ENCODE measurements around the gene C19orf33. TPM values are rescaled to one million over a fixed set of nuclear protein-coding genes. Genes with fewer than 3 reads are reported as not detected.
A peak's percentile ranks its signal among the peaks of the same experiment; 100 is the strongest.

Gene C19orf33
- total RNA-seq, 4 donors from 2014 or later: 5.8 to 7.0 TPM; not detected in 2

DNA sequence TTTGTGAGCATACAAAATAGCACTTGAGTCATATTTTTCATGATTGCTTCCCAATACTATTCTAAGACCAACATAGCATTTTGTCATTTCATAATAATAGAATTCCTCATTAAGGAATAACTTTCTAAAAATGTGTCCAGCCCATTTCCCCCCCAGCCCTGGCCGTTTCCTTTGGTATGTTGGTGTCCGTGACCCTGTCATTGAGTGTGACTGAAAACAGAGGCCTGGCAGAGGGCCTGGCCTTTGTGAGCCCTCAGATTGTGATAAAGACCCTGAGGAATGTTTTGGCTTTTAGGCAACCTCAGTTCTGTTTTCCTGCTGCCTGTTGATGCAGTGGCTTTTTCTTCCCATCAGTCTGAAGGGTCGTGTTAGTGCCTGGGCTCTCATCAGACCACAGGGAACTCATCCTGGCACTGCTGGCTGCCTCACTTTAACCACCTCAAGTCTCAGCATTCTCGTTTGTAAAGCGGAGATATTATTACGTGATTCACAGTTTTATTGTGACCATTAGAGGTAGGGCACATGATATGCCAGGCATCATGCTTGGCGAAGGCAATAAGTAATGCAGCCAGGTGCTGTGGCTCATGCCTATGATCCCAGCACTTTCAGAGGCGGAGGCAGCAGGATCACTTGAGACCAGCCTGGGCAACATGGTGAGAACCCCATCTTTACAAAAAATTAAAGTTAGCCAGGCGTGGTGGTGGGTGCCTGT is 25.9 kb upstream of the C19orf33 start:
- no peak for TF ChIP-seq POLR2A (IDR thresholded peaks at IDR 0.05)
- TF ChIP-seq, protein P1, sequence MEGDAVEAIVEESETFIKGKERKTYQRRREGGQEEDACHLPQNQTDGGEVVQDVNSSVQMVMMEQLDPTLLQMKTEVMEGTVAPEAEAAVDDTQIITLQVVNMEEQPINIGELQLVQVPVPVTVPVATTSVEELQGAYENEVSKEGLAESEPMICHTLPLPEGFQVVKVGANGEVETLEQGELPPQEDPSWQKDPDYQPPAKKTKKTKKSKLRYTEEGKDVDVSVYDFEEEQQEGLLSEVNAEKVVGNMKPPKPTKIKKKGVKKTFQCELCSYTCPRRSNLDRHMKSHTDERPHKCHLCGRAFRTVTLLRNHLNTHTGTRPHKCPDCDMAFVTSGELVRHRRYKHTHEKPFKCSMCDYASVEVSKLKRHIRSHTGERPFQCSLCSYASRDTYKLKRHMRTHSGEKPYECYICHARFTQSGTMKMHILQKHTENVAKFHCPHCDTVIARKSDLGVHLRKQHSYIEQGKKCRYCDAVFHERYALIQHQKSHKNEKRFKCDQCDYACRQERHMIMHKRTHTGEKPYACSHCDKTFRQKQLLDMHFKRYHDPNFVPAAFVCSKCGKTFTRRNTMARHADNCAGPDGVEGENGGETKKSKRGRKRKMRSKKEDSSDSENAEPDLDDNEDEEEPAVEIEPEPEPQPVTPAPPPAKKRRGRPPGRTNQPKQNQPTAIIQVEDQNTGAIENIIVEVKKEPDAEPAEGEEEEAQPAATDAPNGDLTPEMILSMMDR (IDR thresholded peaks at IDR 0.05 in 4 of 5, conservative IDR thresholded peaks at IDR 0.05 in 1 of 5): no peak
- ATAC-seq (peak; percentile 62 to 68), DNase-seq (no peak)
- H3K27me3 ChIP-seq: no peaks in the 10 kb centered on the region
- in situ Hi-C loops (cut with MboI; ENCODE audit: low sequenced_read_pairs in 4 of 4): no loop called here
- H3K36me3 ChIP-seq: no peaks in the 10 kb centered on the region
- H3K4me3 ChIP-seq: no peak overlapping the region
- H3K27ac ChIP-seq: peak overlapping the region; percentile 42 to 69 (median 62)
- no peaks in the 10 kb centered on the region for H3K9me3 ChIP-seq
- intact Hi-C loops (cut with DNase I; ENCODE audit: low total_unique reads): no loop called here
- H3K4me1 ChIP-seq: peaks cover 0 to 5% of the 10 kb centered on the region in 2 donors

DNA sequence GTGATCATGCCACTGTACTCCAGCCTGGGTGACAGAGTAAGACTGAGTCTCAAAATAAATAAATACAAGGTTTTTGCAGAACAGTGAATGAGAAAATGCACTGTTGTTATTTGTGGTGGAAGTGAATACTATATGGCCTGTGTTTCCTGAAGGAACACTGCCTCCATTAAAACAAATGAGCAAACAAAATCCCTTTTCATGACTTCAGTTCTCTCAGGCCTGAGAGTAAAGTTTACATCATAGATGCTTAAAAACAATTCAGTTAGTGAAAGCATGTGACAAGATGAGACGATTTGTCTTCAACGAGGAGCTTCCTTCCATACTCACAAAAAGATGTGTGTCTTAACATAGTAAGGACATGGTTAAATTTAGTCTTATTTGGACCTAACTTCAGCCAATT is 25.3 kb upstream of the C19orf33 start:
- in situ Hi-C loops (cut with MboI; ENCODE audit: low sequenced_read_pairs in 4 of 4): no loop called here
- peaks cover 0 to 5% of the 10 kb centered on the region in 2 donors for H3K4me1 ChIP-seq
- no peak for ATAC-seq
- H3K27me3 ChIP-seq: no peaks in the 10 kb centered on the region
- intact Hi-C loops (cut with DNase I; ENCODE audit: low total_unique reads): no loop called here
- no peak for TF ChIP-seq POLR2A (IDR thresholded peaks at IDR 0.05)
- TF ChIP-seq, protein P1 (IDR thresholded peaks at IDR 0.05 in 4 of 5, conservative IDR thresholded peaks at IDR 0.05 in 1 of 5): no peak
- no peak overlapping the region for H3K4me3 ChIP-seq
- H3K9me3 ChIP-seq: no peaks in the 10 kb centered on the region
- peak overlapping the region; percentile 42 to 69 (median 62) for H3K27ac ChIP-seq
- H3K36me3 ChIP-seq: no peaks in the 10 kb centered on the region
- DNase-seq: no peak

GRCh38 chr19:38280030-38280921 is 23.8 kb upstream of the C19orf33 start:
- DNase-seq: no peak
- Histone ChIP-seq H3K27me3 (no peaks in the 10 kb centered on the region), H3K9me3 (no peaks in the 10 kb centered on the region), H3K27ac (peak overlapping the region in 2 of 4 donors; percentile 26 to 35), H3K4me1 (peaks cover 0 to 5% of the 10 kb centered on the region in 2 donors), H3K4me3 (no peak overlapping the region), H3K36me3 (no peaks in the 10 kb centered on the region)
- ATAC-seq: no peak
- intact Hi-C loops (cut with DNase I; ENCODE audit: low total_unique reads): no loop called here
- in situ Hi-C loops (cut with MboI; ENCODE audit: low sequenced_read_pairs in 4 of 4): no loop called here
- TF ChIP-seq POLR2A (IDR thresholded peaks at IDR 0.05): no peak
- TF ChIP-seq, protein P1 (IDR thresholded peaks at IDR 0.05 in 4 of 5, conservative IDR thresholded peaks at IDR 0.05 in 1 of 5): no peak

DNA sequence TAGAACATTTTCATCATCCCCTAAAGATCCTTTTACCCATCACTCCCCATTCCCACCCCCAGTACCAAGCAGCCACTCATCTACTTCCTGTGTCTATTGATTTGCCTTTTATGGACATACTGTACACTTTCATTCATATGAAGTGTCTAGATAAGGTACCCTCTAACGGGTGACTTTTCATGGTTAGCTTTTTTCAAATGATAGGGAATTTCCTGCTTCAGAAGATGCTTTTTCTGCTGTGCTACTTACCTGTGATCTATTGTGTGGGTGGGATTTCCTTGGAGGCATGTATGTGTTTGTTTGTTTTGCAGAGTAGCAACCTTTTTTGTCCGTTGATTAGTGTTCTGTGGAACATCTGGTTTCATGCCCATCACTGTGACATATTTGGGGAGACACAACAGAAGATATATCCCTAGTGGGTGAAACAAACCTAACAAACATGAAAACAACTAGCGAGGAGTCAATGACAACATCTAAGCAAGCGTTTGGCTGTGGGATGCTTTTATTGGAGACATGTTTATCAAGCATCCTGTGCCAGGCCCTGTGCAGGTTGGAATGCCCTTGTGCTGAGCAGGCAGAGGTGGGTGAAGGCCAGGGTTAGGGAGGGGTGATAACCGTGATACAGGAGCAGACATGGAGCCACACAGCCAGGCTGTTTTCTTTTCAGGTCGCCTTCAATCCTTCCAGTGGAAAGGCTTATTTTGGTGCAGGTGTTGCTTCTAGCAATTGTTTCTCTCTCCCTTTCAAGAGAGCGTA is 22.1 kb upstream of the C19orf33 start:
- no peak overlapping the region for H3K4me3 ChIP-seq
- no peaks in the 10 kb centered on the region for H3K9me3 ChIP-seq
- H3K36me3 ChIP-seq: no peaks in the 10 kb centered on the region
- no peak overlapping the region for H3K27ac ChIP-seq
- TF ChIP-seq, protein P1 (IDR thresholded peaks at IDR 0.05 in 4 of 5, conservative IDR thresholded peaks at IDR 0.05 in 1 of 5): no peak
- no peak for TF ChIP-seq POLR2A (IDR thresholded peaks at IDR 0.05)
- intact Hi-C loops (cut with DNase I; ENCODE audit: low total_unique reads) (no loop called here), in situ Hi-C loops (cut with MboI; ENCODE audit: low sequenced_read_pairs in 4 of 4) (no loop called here)
- no peak for ATAC-seq
- no peaks in the 10 kb centered on the region for H3K27me3 ChIP-seq
- peaks cover 0 to 5% of the 10 kb centered on the region in 2 donors for H3K4me1 ChIP-seq
- DNase-seq: no peak

All from gastrocnemius medialis (tissue), 4 donors.